Measurements from ENCODE around the gene KIF26B.

Gene KIF26B

DNA sequence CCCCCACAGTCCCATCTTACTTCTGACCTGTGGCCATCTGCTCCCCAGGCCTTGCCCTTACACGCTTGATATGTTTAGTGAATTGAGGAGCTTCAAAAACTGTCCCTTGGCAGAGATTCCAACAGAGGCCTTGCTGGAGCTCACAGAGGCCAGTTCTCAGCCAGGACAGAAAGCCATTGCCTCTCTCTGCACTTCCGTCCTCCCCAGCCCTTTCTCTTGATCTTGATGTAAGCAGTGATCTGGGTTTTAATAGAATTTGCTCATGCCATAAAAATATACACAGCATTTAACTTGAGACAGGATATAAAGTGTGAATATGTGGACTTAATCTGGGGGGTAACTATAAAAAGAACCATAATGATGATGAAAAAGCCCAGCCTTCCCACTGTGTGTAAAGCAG lies 453.5 kb downstream of the KIF26B start:
- DNase-seq: no peak

DNA sequence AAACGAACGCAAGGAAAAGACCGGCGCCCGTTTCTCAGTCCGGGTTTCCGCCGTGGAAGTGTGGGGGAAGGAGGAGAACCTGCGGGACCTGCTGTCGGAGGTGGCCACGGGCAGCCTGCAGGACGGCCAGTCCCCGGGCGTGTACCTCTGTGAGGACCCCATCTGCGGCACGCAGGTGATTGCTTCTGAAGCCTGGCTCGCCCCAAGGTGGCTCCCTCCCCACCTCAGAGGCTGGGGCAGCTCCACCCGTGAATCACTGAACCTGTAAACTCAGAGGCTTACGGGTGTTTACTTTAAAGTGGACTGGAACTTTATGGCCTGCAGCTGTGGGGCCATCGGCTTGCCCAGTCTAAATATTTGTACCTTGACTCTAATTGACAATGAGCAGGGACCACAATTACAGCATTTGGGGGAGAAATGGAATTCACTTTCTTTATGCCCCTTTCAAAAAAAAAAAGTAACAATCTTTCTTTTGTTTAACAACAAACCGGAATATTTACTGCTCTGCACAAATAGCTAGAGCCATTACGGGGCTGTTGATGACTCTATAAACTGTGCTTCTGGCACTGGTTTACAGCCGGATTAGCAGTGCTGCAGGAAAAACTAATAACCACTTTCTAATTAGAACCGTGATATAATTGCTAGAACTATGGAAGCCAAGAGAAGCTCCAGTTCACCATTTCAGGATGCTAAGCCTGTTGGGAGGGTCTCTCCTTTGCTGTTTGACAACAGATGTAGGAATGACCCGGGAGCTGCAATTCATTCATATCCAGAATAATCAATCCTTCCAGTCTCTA lies 454.8 kb downstream of the KIF26B start:
- no peak for DNase-seq

DNA sequence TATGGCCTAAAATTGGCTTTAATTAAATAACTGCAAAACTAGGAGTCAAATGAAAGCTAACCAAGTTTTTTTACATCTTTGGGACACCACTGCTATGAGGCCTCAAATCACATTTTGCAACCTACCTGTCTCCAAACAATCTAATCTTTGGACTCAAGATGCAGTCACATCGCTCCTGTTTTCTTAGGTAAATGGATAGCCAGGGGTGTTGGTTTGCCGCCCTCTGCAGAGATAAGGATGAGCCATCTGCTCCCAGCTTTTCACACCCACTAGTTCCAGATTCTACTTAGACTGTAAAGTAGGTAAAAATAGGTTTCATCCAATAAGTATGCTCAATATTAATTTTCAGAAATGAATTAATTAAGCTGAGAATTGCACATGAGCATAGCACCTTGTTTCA lies 456.5 kb downstream of the KIF26B start:
- DNase-seq: no peak

DNA sequence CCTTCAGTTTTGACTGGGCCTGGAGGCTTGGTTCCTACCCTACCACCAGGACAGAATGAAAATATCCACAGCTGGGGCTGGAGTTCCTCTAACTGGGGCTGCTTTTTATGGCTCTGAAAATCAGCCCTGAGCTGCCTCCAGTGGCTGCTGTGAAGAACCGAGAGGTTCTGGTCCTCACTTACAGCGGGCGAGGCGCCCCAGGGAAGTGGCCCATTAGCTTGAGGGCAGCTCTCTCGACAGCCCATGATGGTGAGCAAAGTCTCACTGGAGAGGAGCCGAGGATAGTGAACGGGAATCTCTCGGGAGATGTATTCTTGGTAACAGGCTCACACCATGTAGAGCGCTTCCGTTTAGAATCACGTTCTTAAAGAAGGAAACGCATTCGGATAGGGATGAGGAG lies 459.7 kb downstream of the KIF26B start:
- no peak for DNase-seq

DNA sequence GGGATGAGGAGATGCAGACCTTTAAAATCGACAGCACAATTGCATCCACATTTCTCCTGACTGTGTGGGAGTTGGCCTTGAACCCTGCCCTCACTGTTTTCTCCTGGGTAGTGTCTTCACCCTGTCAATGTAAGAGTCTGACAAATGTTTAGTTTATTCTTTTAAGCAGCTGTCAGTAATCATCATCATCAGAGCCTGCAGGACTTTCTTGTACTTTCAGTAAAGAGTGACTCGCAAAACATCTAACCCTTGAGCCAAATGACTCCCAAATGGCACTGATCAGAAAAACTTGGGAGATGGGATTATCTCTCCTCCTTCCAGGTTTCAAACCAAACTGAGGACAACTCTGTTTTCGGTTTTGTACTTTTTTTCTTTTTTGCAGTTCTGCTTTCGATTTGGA lies 460.2 kb downstream of the KIF26B start:
- no peak for DNase-seq

DNA sequence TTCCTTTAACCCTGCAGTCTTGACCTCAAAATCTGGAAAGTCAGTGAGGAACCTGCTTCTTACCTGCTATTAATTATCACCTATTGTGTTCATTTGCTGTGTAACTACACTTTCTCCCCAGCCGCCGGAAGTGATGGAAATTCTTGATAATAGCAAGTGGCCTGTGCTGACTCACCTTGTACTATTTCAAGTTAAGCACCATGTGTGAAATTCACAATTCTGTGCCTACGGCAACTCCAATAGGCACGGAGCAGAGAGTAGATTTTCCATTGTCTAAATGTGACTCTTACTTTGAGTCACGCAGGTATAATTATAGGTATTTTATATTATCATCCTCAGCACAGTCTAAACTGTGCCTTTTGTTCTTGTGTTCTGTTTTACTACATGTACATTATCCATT lies 466.8 kb downstream of the KIF26B start:
- no peak for DNase-seq

DNA sequence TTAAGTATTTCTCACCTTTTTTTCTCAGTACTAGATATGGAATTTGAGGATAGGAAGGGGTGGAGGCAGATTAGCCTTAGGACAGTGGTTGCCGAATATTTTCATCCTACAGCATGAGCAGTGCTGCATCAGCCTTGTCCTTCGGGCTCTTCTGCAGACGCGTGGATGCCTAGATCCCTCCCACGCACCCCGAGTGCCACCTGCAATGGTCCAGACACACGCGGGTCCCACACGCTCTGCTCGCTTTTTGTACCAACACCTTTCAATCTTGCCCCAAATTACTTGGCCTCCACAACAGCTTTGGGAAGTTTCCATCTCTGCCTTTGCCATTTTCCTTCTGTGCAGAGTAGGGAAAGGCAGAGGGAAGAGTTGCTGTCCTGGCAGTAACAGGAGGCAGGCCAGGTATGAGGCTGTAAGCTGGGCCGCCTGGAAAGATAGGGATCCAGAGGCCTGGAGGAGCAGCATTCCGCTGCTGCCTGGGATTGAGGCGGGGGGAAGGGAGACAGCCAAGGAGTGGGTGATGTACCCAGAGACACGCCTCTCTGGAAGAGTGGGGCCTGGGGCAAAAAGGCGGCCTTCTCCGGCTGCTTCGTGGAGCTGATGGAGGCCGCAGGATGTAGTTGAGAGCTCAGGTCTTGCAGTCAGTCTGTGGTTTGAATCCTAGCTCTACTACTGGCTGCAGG lies 467.7 kb downstream of the KIF26B start:
- DNase-seq: no peak

DNA sequence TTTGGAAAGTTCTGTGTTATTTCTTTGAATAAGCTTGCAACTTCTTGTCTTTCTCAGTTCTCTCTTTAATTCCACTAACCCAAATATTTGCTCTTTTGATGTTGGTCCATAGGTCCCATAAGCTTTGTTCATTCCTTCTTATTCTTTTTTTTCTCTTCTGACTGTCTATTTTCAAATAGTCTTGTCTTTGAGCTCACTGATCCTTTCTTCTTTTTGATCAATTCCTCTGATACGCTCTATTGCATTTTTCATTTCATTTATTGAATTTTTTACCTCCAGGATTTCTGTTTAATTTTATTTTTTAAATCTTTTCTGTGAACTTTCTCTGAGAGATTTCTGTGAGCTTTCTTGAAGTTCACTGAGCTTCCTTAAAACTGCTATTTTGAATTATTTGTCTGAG lies 486.6 kb downstream of the KIF26B start:
- no peak for DNase-seq

DNA sequence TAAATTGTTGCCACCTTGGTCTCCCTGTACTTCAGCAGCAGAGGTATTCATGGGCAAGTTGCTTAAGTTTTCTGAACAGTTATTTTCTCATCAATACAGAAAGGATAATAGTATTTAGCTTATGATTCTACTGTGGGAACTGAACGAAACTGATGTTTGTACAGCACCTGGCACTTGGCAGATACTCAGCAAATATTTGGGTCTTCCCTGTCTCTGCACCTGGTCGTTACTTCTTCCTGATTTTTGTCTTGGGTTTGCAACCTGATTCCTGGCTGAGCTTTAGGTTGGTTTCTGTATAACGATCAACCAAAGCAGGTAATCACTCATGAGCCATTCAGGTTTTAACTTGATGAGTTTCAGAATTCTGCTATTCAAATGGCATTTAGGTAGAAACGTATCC lies 490.6 kb downstream of the KIF26B start:
- no peak for DNase-seq

DNA sequence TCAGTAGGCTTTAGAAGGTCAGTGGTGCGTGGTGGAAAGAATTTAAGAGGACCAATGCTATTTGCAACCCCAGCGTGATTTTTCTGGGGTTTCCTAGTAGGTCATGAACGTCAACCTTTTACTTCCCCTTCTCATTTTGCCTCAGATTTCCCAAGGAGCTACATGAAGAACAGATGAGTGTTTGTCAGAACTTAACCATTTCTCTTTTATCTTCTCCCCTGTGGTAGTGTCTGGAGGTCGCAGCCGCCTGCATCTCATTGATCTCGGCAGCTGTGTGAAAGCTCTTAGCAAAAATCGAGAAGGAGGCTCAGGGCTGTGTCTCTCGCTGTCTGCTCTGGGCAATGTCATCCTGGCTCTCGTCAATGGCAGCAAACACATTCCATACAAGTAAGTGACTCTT lies 491.1 kb downstream of the KIF26B start:
- no peak for DNase-seq

DNA sequence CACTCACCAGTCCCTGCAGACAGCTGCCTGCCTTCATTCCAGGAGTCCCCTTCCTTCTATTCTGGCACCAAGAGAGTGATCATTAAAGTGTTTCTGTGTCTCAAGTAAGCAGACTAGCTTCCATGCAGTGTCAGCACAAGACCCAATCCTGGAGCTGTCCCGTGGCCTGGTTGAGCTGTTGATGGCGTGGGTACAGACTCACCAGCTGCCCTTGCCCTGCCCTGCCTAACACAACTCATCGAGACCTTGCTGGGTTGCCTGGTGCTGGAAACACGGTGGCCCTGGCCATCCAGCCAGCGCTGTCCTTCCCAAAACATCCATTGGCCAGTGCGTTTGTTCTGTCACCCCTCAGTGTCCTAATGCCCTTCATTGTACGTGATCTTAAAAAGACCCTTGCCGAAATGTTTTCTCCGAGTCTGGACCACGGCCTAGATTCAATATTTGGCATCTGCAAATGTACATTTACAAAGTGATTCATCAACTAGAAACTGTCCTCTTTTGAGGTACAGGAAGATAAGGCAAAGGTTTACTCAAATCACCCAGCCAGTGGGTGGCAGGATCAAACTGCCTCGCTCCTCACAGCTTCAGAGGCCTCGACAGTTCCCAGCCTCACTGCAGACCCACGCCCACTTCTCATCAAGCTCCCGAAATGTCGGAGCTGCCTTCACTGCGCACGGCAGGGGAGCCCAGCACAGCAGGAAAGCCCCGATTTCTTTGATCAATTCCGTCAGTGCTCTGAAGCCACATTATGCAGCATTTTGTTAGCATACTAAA lies 494.2 kb downstream of the KIF26B start:
- DNase-seq: no peak

DNA sequence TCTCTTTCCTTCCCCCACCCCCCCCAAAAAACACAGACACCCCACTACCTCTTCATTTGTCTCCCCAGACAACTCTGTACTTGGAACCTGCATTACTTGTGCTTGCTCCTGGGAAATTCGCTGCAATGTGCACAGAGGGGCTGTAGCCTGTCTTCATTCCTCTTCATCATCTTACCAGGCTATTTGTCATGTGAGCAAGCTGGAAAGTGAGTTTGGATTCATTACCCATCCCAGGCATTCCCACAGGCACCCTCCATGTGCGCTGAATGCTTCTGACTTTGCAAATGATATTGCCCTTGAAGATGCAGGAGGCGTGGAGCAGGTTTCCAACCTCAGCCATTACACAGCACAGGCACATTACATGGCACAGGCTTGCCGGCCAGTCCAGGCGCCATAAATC lies 494.9 kb downstream of the KIF26B start:
- no peak for DNase-seq

DNA sequence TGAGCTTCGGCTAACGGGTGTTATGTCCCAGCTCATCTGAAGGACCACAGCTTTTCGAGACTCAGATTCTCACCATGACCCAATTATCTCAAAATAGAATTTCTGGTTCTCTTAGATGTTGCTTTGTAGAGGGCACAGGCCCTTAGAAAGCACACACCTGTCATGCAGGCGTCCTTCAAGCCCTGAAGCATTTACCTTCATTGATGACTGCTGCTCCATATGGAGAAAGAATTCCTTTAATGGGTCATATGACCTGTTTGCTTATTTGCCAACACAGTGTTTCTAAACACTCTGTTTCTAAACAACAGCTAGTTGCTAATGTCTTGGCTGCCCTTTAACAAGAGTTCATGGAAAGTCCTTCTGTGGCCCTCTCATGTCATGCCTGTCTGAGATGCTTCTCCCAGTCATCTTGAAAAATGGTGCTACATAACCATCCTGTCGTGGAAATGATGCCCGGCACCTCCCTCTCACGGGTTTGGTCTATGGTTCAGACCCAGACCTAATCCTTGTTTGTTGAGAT lies 495.7 kb downstream of the KIF26B start:
- DNase-seq: no peak

DNA sequence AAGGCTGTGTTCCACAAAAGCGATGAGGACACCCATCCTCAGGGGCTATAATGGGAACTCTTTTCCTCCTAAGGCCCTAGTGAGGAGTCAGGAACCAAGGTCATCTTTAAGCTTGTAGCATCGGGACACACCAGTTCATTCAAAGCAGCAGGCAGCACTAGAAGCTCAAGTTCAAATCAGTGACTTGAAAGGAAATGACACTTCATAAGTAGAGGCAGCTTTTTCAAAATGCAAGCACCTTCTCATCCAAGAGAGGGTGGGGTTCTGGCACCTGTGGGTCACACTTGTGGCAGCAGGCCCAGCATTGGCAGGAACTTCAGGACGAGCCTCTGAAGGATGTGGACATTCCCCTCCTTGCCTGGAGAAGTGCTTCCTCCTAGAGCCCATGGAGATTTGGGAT lies 496.3 kb downstream of the KIF26B start:
- DNase-seq: no peak

DNA sequence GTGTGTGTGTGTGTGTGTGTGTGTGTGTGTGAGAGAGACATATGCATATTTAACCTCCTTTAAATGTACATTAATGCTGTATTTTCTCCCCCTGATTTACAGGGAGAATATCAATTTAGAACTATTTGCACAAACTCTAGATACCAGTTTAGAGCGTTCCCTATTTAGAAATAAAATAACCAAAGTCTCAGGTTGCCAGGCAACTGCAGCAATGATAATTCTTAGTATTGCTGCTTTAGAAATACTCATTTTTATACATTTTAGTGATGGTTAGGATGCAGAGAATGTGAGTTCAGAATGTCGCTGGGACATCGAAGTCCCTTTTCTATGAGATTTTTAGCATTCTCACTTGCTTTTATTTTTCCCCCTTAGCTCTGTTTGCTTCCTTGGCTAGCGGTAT lies 497.3 kb downstream of the KIF26B start:
- no peak for DNase-seq

DNA sequence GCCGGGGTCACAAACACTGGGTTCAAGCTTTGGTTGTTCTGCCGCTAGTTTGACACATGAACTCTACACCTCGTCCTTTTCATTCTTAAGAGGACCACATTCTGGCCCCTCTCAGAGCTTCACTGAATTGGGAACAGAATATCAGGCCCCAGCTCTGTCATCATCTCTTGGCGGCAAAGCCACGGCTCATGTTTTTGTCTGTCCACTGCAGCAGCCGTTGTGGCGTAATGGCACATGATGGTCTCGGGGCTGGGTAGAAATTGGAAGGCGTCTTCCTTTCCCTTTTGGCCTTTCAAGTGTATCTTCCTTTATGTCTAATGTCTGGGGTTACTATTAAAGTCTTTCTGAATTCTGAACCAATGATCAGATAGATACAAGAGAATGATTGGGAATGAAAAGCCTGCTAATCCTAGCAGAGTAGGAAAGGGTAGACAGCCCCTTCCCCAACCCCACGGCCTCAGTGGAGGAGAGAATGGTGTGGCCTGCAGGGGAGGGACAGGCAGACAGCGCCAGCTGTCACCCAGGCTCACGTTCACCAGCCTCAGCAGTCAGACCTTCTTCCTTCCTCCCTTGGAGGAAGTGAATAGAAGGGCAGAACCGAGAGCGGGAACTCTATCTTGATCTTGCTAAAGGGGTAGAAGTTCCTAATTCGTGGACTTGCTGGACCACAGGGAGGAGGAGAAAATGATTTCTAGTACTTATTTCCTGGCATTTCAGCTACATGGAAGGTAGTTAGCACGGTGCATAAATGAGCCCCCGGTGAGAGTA lies 498.1 kb downstream of the KIF26B start:
- DNase-seq: no peak

DNA sequence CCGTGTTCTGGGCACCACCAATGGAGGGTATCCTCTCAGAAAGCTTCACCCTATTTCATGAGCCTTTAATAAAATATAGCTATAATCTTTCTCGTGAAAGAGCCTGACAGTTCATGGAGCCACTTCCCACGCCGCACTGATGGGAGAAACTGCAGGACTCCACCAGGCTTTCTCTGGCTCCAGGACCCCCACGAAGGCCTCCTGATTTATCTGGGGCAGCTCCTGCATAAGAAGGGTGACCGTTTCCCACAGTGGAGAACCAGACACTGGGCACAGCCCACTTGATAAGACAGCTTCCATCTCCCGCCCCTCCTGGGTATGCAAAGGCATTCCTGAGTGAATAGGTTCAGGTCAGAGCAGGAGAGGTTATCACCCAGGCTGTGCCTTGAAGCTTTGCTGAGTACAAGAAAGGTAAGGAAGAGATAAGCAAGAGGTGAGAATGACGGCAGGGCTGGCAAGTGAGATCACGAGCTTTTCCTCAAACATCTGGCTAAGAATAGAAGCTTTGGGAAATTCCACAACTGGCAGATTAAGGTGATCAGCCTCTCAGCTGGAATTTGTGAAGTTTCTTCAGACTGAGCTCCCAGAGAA lies 499.8 kb downstream of the KIF26B start:
- DNase-seq: no peak

DNA sequence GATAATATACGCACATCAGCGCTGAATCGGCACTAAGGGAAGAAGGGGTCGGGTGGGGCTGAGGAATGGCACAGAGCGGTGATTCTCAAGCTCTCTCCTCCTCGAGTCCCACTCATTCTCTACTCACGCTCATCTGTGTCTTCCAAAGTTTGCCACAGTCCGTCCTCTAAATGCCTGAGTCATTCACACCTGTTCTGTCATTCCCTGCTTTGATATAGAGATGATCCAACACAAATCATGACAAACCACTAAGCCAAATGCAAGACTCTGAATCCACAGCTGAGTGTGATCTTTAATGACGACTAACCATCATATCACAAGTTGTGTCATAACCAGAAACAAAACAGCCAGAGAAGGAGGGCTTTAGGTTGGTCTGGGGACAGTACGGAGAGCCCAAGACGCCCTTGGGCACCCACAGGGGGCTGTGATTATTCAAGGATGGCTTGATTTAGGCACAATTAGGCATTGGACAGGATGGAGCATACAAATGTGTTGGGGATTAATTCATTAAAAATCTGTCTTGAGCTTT lies 501.5 kb downstream of the KIF26B start:
- DNase-seq: no peak

DNA sequence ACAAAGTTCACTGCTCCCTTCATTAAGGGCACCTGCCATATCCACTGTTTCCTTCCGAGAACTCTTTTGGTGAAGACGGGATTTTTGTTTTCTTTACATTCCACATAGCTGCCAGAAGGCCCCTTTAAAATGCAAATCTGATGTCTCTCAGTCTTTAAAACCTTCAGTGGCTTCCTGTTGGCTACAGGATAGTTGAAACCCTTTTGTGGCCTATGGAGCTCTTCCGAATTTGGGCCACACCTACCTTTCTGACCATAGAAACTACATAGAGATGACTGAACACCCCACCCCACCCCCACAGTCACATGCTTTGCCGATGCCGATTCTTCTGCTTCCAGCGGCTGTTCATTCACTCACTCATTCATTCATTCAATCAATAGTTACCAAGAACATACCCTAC lies 502.6 kb downstream of the KIF26B start:
- DNase-seq: no peak

DNA sequence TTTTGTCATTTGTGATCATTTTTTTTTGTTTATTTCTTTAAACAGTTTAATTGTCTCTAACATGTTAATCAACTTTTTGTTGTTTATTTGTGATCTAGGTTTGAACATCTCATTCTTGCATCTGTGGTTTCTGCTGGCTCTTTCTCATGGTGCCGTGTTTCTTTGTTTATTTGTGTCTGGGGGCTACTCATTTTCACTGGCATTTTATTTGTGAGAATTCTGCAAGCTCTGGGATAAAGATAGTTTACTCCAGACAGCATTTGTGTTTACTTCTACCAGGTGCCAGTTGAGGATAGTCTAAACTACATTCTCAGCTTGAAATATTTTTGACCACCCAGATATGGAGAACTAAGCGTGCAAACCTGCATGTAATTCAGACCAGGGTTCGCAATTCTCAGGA lies 508.6 kb downstream of the KIF26B start:
- no peak for DNase-seq

DNA sequence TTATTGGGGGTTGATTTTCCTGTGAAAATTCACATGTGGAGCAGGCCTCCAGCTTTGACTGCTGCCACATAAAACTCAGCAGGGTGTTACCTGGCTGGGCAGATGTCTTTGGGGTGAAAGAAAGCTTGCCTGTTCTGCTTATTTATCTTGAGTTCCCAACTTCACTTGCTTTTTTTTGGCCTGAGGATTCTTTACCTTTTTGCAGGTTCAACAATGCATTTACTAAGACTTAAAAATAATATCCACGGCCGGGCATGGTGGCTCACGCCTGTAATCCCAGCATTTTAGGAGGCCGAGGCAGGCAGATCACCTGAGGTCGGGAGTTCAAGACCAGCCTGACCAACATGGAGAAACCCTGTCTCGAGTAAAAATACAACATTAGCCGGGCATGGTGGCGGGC lies 509.1 kb downstream of the KIF26B start:
- no peak for DNase-seq

DNA sequence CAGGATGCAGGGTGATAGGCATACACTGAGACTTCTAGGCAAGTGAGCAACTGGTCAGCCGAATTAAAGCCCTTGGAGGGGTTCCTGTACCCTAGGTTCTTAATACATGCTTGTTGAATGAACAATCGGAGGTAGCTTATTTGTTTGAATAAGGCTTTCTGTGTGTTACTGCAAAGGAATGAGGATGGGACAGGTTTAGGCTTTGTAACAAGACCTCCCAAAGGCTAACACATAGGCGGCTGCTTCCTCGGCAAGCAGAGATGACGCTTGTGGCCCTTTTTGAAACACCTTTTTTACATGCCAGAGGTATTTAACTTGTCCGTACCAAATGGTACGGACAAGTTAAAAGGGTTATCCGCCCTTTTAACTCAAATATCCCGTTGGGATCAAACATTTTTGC lies 511.6 kb downstream of the KIF26B start:
- DNase-seq: no peak

Measured in CD4-positive, alpha-beta T cell treated with Interleukin-12 subunit alpha and Interleukin-12 subunit beta, for 1 hour (primary cell).